H1 (cell line): ENCODE data around the gene GRIP1. TPM values are rescaled to one million over a fixed set of nuclear protein-coding genes. Genes with fewer than 3 reads are reported as not detected.

Experiments used
- CTCF ChIA-PET: fragments of 300-600 bp; sonication (Branson Sonifier 250); formaldehyde crosslinking; loops from one replicate; lab custom pipeline; 2021; ENCODE audit not compliant: partially characterized antibody; lab: Charles Lee
- POLR2A ChIA-PET: fragments of 300-600 bp; sonication (Branson Sonifier 250); formaldehyde crosslinking; loops from one replicate; lab custom pipeline; 2021; ENCODE audit warnings: inconsistent platforms; ENCODE audit not compliant: partially characterized antibody; lab: Charles Lee
- DNase-seq, 2 experiments: peaks; one replicate each; pipeline versions ENCODE4 v3.0.0 to v3.0.0-alpha.2; 2010 to 2022; ENCODE audit warnings: low spot score in 2 of 2, low read depth in 1 of 2, mixed read lengths in 1 of 2
- FAIRE-seq: peaks from 2 replicates; lab custom pipeline; 2011; peaks lifted over from hg19 to GRCh38; lab: Jason Lieb, UNC
- H2AFZ ChIP-seq: 2 replicates; pipeline ENCODE4 v1.8.1; 2012; ENCODE audit warnings: low read length, inconsistent platforms
- H2AK5ac ChIP-seq: 2 replicates; pipeline ENCODE4 v1.6.1; 2013; ENCODE audit warnings: low read depth, low read length
- H2BK120ac ChIP-seq: replicated peaks from 2 replicates; pipeline ENCODE3; 2013; ENCODE audit warnings: low read depth, low read length, inconsistent platforms
- H2BK12ac ChIP-seq: 2 replicates; pipeline ENCODE4 v1.6.1; 2013; ENCODE audit warnings: low read depth, low read length
- H2BK15ac ChIP-seq: 2 replicates; pipeline ENCODE4 v1.6.1; 2013; ENCODE audit warnings: low read length
- H2BK20ac ChIP-seq: 2 replicates; pipeline ENCODE4 v1.6.1; 2013; ENCODE audit warnings: low read length
- H2BK5ac ChIP-seq: 2 replicates; pipeline ENCODE4 v1.6.1; 2013; ENCODE audit warnings: low read depth, low read length
- H3K14ac ChIP-seq: 2 replicates; pipeline ENCODE4 v1.6.1; 2013; ENCODE audit warnings: inconsistent platforms; ENCODE audit not compliant: insufficient read length
- H3K18ac ChIP-seq: 2 replicates; pipeline ENCODE4 v1.6.1; 2013; ENCODE audit warnings: low read length; ENCODE audit errors: extremely low read depth
- H3K23ac ChIP-seq: 2 replicates; pipeline ENCODE4 v1.6.1; 2013; ENCODE audit warnings: inconsistent platforms; ENCODE audit not compliant: insufficient read length
- H3K23me2 ChIP-seq: 2 replicates; pipeline ENCODE4 v1.6.1; 2013; ENCODE audit warnings: low read depth, low read length
- H3K27ac ChIP-seq: 2 replicates; pipeline ENCODE4 v1.6.1; 2011; ENCODE audit warnings: low read depth, low read length, inconsistent platforms
- H3K27me3 ChIP-seq, 4 experiments: replicated peaks in 1 of 4; 1 replicate in 1 of 4; 2 replicates in 3 of 4; pipeline versions ENCODE4 v1.6.1 to v1.8.1; 2011 to 2013; ENCODE audit warnings: low read length in 3 of 4, mild to moderate bottlenecking in 3 of 4, inconsistent platforms in 2 of 4, mixed read lengths in 2 of 4, moderate library complexity in 1 of 4; ENCODE audit not compliant: control insufficient read depth in 3 of 4, insufficient read depth in 3 of 4; ENCODE audit errors: extremely low read depth in 1 of 4
- H3K36me3 ChIP-seq, 4 experiments: 2 replicates each; pipeline versions ENCODE4 v1.6.1 to v1.8.1; 2011 to 2013; ENCODE audit warnings: mild to moderate bottlenecking in 4 of 4, low read length in 3 of 4, moderate library complexity in 2 of 4, control low read depth in 1 of 4, inconsistent platforms in 1 of 4; ENCODE audit not compliant: insufficient read depth in 4 of 4, control insufficient read depth in 2 of 4
- H3K4ac ChIP-seq: replicated peaks from 2 replicates; pipeline ENCODE3; 2013; ENCODE audit warnings: low read length, low read depth, mixed read lengths, inconsistent platforms; ENCODE audit not compliant: insufficient read length
- H3K4me1 ChIP-seq, 4 experiments: replicated peaks in 1 of 4; 1 replicate in 1 of 4; 2 replicates in 3 of 4; pipeline versions ENCODE4 v1.6.1 to v1.8.1; 2011 to 2013; ENCODE audit warnings: low read length in 3 of 4, inconsistent platforms in 2 of 4, mixed read lengths in 1 of 4; ENCODE audit not compliant: insufficient read depth in 4 of 4, control insufficient read depth in 3 of 4
- H3K4me2 ChIP-seq, 2 experiments: 2 replicates each; pipeline versions ENCODE4 v1.6.1 to v1.8.1; 2011 to 2013; ENCODE audit warnings: low read depth in 2 of 2, low read length in 2 of 2, control low read depth in 1 of 2, inconsistent platforms in 1 of 2, mild to moderate bottlenecking in 1 of 2; ENCODE audit not compliant: insufficient read depth in 1 of 2
- H3K4me3 ChIP-seq, 4 experiments: fragments of 200-600, 300-600 bp in 1 of 4; sonication (generic), shearing (Covaris generic), sonication (Bioruptor Twin) in 1 of 4; 2 replicates each; pipeline versions ENCODE4 v1.5.1 to v1.8.1; 2011 to 2016; ENCODE audit warnings: low read length in 4 of 4, low read depth in 3 of 4, control low read depth in 2 of 4, inconsistent platforms in 2 of 4, mild to moderate bottlenecking in 2 of 4, mixed read lengths in 1 of 4, moderate library complexity in 1 of 4; ENCODE audit not compliant: insufficient read depth in 2 of 4; ENCODE audit errors: extremely low read depth in 1 of 4
- H3K56ac ChIP-seq: replicated peaks from 2 replicates; pipeline ENCODE3; 2013; ENCODE audit warnings: low read depth, mild to moderate bottlenecking, mixed read lengths, low read length, inconsistent platforms; ENCODE audit not compliant: insufficient read length
- H3K79me1 ChIP-seq: 2 replicates; pipeline ENCODE4 v1.6.1; 2013; ENCODE audit warnings: low read depth, low read length, control low read depth
- H3K79me2 ChIP-seq, 2 experiments: 2 replicates each; pipeline versions ENCODE4 v1.6.1 to v1.8.1; 2012 to 2013; ENCODE audit warnings: low read length in 2 of 2, mild to moderate bottlenecking in 2 of 2, inconsistent platforms in 1 of 2; ENCODE audit not compliant: insufficient read depth in 2 of 2, control insufficient read depth in 1 of 2
- H3K9ac ChIP-seq, 4 experiments: replicated peaks in 1 of 4; 1 replicate in 1 of 4; 2 replicates in 3 of 4; pipeline versions ENCODE4 v1.6.1 to v1.8.1; 2011 to 2013; ENCODE audit warnings: low read depth in 3 of 4, low read length in 3 of 4, control low read depth in 2 of 4, mild to moderate bottlenecking in 2 of 4, moderate library complexity in 2 of 4, inconsistent platforms in 1 of 4; ENCODE audit errors: extremely low read depth in 1 of 4
- H3K9me3 ChIP-seq, 2 experiments: 2 replicates each; pipeline versions ENCODE4 v1.6.1 to v1.8.1; 2012 to 2013; ENCODE audit warnings: mild to moderate bottlenecking in 2 of 2, moderate library complexity in 2 of 2, control low read depth in 1 of 2, inconsistent platforms in 1 of 2, low read depth in 1 of 2, low read length in 1 of 2, mixed read lengths in 1 of 2; ENCODE audit not compliant: insufficient read depth in 2 of 2
- H4K20me1 ChIP-seq, 2 experiments: replicated peaks in 1 of 2; 2 replicates each; pipeline versions ENCODE3 to v1.8.1; 2011 to 2013; ENCODE audit warnings: inconsistent platforms in 2 of 2, low read length in 2 of 2, mild to moderate bottlenecking in 1 of 2; ENCODE audit not compliant: insufficient read depth in 2 of 2, control insufficient read depth in 1 of 2
- H4K5ac ChIP-seq: 2 replicates; pipeline ENCODE4 v1.6.1; 2013; ENCODE audit warnings: low read length, low read depth, mixed read lengths, inconsistent platforms; ENCODE audit not compliant: insufficient read length
- H4K8ac ChIP-seq: 2 replicates; pipeline ENCODE4 v1.8.0; 2013; ENCODE audit warnings: mild to moderate bottlenecking, moderate library complexity, low read length, inconsistent platforms; ENCODE audit not compliant: insufficient read depth; ENCODE audit errors: extremely low read depth
- H4K91ac ChIP-seq: replicated peaks from 2 replicates; pipeline ENCODE3; 2013; ENCODE audit warnings: low read length, mixed read lengths, inconsistent platforms; ENCODE audit not compliant: insufficient read length
- ASH2L ChIP-seq: fragments of 200-600, 300-600 bp; sonication (generic); IDR thresholded peaks from one replicate; pipeline ENCODE4 v1.7.1; 2017; ENCODE audit warnings: low read length
- CHD2 ChIP-seq: IDR thresholded peaks from 2 replicates; pipeline ENCODE4 v1.6.1; 2012; ENCODE audit warnings: low read length, improper control_type of control experiment
- CREB1 ChIP-seq: IDR thresholded peaks from 2 replicates; pipeline ENCODE4 v1.6.1; 2012; ENCODE audit warnings: inconsistent platforms
- HDAC2 ChIP-seq, 2 experiments: fragments of 300-600 bp in 1 of 2; sonication (generic) in 1 of 2; IDR thresholded peaks; 2 replicates each; pipeline ENCODE4 v1.6.1; 2011 to 2012; ENCODE audit warnings: low read depth in 2 of 2, low read length in 2 of 2, mild to moderate bottlenecking in 2 of 2, moderate library complexity in 2 of 2, borderline replicate concordance in 1 of 2, inconsistent platforms in 1 of 2
- JUND ChIP-seq: IDR thresholded peaks from 2 replicates; pipeline ENCODE4 v1.6.1; 2011; ENCODE audit warnings: mild to moderate bottlenecking, improper control_type of control experiment, low read length
- NANOG ChIP-seq: IDR thresholded peaks from 2 replicates; pipeline ENCODE4 v1.6.1; 2011; ENCODE audit warnings: low read length, low read depth, mild to moderate bottlenecking, inconsistent platforms; ENCODE audit not compliant: insufficient read depth, poor library complexity, severe bottlenecking
- PHF8 ChIP-seq: fragments of 200-600 bp; sonication (generic); conservative IDR thresholded peaks from 2 replicates; pipeline ENCODE4 v1.7.1; 2012; ENCODE audit warnings: low read depth, mild to moderate bottlenecking, inconsistent platforms, low read length, moderate library complexity
- RBBP5 ChIP-seq: IDR thresholded peaks from 2 replicates; pipeline ENCODE4 v1.7.1; 2012; ENCODE audit warnings: low read depth, mild to moderate bottlenecking, inconsistent platforms, low read length, moderate library complexity, borderline replicate concordance
- RNF2 ChIP-seq: fragments of 200-900, 300-1000 bp; sonication (generic); IDR thresholded peaks from 2 replicates; pipeline ENCODE4 v1.7.1; 2016; ENCODE audit warnings: borderline replicate concordance, low read depth, mild to moderate bottlenecking, antibody characterized with exemption, low read length; ENCODE audit not compliant: poor library complexity, severe bottlenecking; ENCODE audit errors: missing control alignments
- SIN3A ChIP-seq, 2 experiments: IDR thresholded peaks in 1 of 2; conservative IDR thresholded peaks in 1 of 2; 2 replicates each; pipeline ENCODE4 v1.6.1; 2011 to 2012; ENCODE audit warnings: low read length in 2 of 2, improper control_type of control experiment in 1 of 2, low read depth in 1 of 2, mild to moderate bottlenecking in 1 of 2
- SP4 ChIP-seq: IDR thresholded peaks from 2 replicates; pipeline ENCODE4 v1.6.1; 2012; ENCODE audit warnings: low read length, inconsistent platforms
- polyA plus RNA-seq, 7 experiments: library from polyadenylated mRNA; depleted of rRNA in 3 of 7; stranded (reverse) in 5 of 7; unstranded in 2 of 7; fragments of >200 nt in 5 of 7; fragments of 200-250 nt in 2 of 7; gene quantifications; 1 replicate in 5 of 7; 2 replicates in 1 of 7; 4 replicates in 1 of 7; pipeline versions ENCODE4 v1.2.1 to v1.2.3, GENCODE V29; 2011 to 2013; ENCODE audit warnings: missing spikeins in 2 of 7, mixed read lengths in 2 of 7
- total RNA-seq: library from RNA; stranded (reverse); fragmentation: NEBNext Ultra II Directional; extraction: Animal tissue kit (Norgen Biotek cat#: 25700); gene quantifications from 2 replicates; pipeline ENCODE4 v1.2.1, GENCODE V29; 2021
- TF ChIP-seq, protein P1 (sequence below), 3 experiments: IDR thresholded peaks; 1 replicate in 2 of 3; 2 replicates in 1 of 3; pipeline versions ENCODE4 v1.5.1 to v1.6.1; 2011; ENCODE audit warnings: low read length in 3 of 3, mild to moderate bottlenecking in 3 of 3, inconsistent platforms in 2 of 3, low read depth in 1 of 3, moderate library complexity in 1 of 3; ENCODE audit not compliant: insufficient read depth in 1 of 3; ENCODE audit errors: control extremely low read depth in 1 of 3

GRIP1 gene
- total and polyA plus RNA-seq, 2 of the 8 experiments (the other 6 are each of a cell fraction or from before 2014, with no cell fraction given), result 4.5 to 27.3 TPM

- Histone ChIP-seq H3K23ac (no peak overlapping the region), H3K79me2 (no peaks in the 10 kb centered on the region), H3K9me3 (no peaks in the 10 kb centered on the region; a peak in 1 of 4 replicates), H2BK5ac (no peak overlapping the region), H3K9ac (no peak overlapping the region), H3K23me2 (no peaks in the 10 kb centered on the region; the same call in 1 of the 2 replicates), H2BK20ac (no peak overlapping the region), H3K4me2 (no peak overlapping the region), H4K91ac (no peak overlapping the region), H3K4me3 (no peak overlapping the region), H4K5ac (no peak overlapping the region), H3K27ac (no peak overlapping the region), H4K20me1 (no peaks in the 10 kb centered on the region), H3K27me3 (no peaks in the 10 kb centered on the region), H2BK12ac (no peak overlapping the region), H3K18ac (no peak overlapping the region), H3K4me1 (peaks cover 0 to 6% (median 3%) of the 10 kb centered on the region in 4 experiments; a peak in 1 of 7 replicates), H3K4ac (no peak overlapping the region), H3K79me1 (no peaks in the 10 kb centered on the region), H3K14ac (no peak overlapping the region), H3K56ac (no peak overlapping the region), H2AK5ac (no peak overlapping the region), H3K36me3 (no peaks in the 10 kb centered on the region), H4K8ac (no peak overlapping the region), H2BK15ac (no peak overlapping the region), H2AFZ (no peak overlapping the region), H2BK120ac (no peak overlapping the region)
- DNase-seq, result no peak
- ChIA-PET CTCF (interaction anchor here (1.1 to 1.3 kb wide), 2 partner anchors 11 to 53 kb away, joined by 4 to 8 read pairs; no protein-coding TSS in a partner anchor), POLR2A (no interaction called here)
- no peak for FAIRE-seq
- TF ChIP-seq ASH2L, result no peak
- TF ChIP-seq PHF8, result no peak
- no peak for TF ChIP-seq NANOG
- no peak for TF ChIP-seq JUND
- TF ChIP-seq, protein P1, sequence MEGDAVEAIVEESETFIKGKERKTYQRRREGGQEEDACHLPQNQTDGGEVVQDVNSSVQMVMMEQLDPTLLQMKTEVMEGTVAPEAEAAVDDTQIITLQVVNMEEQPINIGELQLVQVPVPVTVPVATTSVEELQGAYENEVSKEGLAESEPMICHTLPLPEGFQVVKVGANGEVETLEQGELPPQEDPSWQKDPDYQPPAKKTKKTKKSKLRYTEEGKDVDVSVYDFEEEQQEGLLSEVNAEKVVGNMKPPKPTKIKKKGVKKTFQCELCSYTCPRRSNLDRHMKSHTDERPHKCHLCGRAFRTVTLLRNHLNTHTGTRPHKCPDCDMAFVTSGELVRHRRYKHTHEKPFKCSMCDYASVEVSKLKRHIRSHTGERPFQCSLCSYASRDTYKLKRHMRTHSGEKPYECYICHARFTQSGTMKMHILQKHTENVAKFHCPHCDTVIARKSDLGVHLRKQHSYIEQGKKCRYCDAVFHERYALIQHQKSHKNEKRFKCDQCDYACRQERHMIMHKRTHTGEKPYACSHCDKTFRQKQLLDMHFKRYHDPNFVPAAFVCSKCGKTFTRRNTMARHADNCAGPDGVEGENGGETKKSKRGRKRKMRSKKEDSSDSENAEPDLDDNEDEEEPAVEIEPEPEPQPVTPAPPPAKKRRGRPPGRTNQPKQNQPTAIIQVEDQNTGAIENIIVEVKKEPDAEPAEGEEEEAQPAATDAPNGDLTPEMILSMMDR (IDR thresholded peaks at IDR 0.05; ENCODE audit: control extremely low read depth in 1 of 3, insufficient read depth in 1 of 3, low read depth in 1 of 3, low read length in 3 of 3), result no peak
- no peak for TF ChIP-seq RNF2
- no peak for TF ChIP-seq CREB1
- TF ChIP-seq SIN3A (conservative IDR thresholded peaks at IDR 0.05 in 1 of 2, IDR thresholded peaks at IDR 0.05 in 1 of 2; ENCODE audit: low read depth in 1 of 2, low read length in 2 of 2), result no peak
- no peak for TF ChIP-seq HDAC2 (IDR thresholded peaks at IDR 0.05; ENCODE audit: borderline replicate concordance in 1 of 2, low read depth in 2 of 2, low read length in 2 of 2)
- no peak for TF ChIP-seq RBBP5
- TF ChIP-seq SP4, result no peak
- TF ChIP-seq CHD2, result no peak
Measured at GRCh38 chr12:66405395-66405794, 273.5 kb downstream of the GRIP1 start.
